NCI-H2196 treated with DMSO at 0.1 percent for 48 hours (cell line): Measurements from ENCODE around the gene KCNJ12.
"Not testable (repeated sequence)": the region's sequence is repeated elsewhere in the genome, so short reads cannot be mapped to it uniquely, and the experiment has no call there.

Experiments
- DNase-seq: peaks from one replicate; lab custom pipeline; 2025; ENCODE audit not compliant: unreplicated experiment; lab: John Stamatoyannopoulos, UW

KCNJ12 gene

GRCh38 chr17:21376081-21376758, at the start of gene KCNJ12:
TSS of gene KCNJ12 (plus strand) at chr17:21376357. CDS start at chr17:21415343, 38,986 bp downstream.
- DNase-seq = no peak

GRCh38 chr17:21327921-21328320, 48.2 kb upstream of the KCNJ12 start:
- not testable (repeated sequence) for DNase-seq

DNA sequence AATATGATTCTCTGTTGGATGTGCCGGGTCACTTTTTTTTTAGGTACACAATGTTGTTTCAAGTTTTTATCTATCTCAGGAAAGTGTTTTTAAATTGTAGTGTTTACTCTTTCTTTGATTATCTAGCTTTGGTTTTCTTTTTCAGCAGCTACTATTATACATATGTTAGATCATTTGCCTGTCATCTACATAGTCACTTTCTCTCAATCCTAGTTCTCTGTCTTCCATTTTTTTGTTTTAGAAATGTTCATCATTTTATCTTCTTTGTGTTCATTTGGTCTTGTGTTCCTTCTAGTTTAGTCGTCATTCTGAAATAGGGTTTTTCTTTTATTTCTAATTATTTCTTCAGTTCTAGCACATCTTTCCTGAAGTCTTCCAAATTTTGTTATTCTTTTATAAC, 47.4 kb upstream of the KCNJ12 start:
- DNase-seq = not testable (repeated sequence)

DNA sequence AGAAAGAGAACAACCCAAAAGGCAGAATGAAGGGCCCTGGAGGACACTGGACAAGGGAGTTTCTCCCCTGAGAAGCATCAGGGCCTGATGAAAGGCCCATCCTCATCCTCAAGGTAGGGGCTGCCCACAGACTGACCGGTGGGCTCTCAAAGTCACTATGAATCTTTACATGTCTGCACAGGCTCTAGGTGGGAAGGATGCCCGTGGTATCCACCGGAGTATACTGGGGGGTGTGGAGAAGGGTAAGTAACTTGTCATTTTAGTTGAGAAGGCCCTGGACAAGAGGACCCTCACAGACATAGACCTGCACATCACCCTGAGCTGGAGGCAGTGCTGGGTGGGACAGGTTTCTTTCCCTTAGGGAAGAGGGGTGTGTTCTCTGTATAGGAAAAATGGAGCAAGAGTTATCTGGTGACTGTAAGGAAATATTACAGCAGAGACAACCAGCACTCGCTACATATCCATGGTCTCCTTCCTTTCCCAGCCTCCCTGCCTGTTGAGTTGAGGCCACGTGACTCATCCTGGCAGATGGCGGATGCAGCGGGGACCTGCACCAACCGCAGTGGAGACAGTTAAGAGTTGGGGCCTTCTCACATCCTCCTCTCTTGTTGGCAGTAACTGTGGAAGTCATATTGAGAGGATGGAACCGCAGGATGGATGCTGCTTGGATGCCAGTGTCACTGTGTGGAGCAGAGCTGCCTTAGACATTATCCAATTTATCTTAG, 45.6 kb upstream of the KCNJ12 start:
- no peak for DNase-seq

GRCh38 chr17:21336541-21337294, 39.4 kb upstream of the KCNJ12 start:
- DNase-seq = not testable (repeated sequence)

DNA sequence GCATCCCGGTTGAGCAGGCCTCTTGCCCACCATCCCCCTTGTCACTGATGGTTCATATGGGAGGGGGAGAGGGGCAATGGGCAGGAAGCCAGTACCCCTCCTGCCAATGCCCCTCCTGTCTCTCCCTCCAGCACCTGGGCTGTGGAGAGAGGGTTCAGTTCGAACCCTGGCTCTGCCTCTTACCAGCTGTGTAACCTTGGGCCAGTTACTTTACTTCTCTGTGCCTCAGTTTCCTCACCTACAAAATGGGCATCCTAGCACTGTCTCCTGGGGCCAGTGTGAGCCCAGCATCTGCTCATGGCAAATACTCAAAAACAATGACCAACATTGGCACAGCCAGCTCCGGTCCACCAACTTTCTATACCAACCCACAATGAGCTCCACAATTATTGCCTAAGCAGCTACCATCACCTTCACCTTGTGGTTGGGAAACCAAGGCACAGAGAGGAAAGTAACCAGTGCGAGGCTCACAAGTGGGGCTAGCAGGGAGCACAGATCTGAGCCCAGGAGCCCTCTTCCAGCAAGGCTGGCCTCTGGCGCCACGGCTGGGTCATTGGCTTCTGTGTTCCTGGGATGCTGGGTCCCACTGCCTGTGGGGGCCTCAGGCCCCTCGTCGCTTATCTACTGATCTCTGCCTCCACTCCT, 38.1 kb upstream of the KCNJ12 start:
- DNase-seq = not testable (repeated sequence)

- DNase-seq = no peak
Observed at GRCh38 chr17:21339011-21339410, 37.1 kb upstream of the KCNJ12 start.

- not testable (repeated sequence) for DNase-seq
Observed at GRCh38 chr17:21339571-21339970, 36.6 kb upstream of the KCNJ12 start.

DNA sequence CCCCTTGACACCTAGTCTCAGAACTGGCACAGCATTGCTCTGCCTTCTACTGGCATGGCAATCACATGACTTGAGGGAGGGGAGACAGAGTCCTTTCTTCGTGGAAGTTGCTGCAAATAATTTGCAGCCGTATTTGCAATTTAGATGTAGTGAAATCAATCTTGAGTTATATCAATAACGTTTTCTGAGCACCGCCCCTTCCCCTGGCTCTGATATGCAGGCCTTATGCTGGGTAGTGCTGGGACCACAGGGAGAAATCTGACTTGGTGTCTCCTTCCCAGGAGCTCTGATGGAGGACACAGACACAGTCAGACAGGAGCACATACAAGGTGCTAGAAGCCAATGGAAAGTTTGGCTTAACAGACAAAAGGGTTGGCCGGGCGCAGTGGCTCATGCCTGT, 35.8 kb upstream of the KCNJ12 start:
- not testable (repeated sequence) for DNase-seq

DNA sequence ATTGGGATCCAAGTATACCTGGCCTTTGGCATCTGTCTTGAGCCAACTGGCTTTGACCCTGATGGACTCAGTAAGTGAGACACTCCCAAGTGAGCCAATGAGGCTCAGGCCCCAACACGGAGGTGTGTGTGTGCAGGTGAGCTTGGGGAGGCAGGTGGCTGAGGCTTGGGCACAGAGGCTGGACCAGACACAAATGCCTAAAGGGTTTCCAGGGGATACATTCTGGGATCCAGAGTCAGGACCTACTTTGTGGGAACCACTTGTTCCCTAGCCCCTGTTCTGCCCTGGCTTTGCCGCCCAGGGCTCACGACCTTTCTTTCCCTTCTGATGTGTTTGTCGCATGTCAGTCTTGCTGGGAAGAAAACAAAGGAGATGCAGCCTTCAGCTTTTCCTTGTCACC, 34.9 kb upstream of the KCNJ12 start:
- DNase-seq = not testable (repeated sequence)

GRCh38 chr17:21341925-21342540, 34.1 kb upstream of the KCNJ12 start:
- DNase-seq = not testable (repeated sequence)

- not testable (repeated sequence) for DNase-seq
Observed at GRCh38 chr17:21343061-21343949, 32.9 kb upstream of the KCNJ12 start.

- not testable (repeated sequence) for DNase-seq
Observed at GRCh38 chr17:21344801-21345200, 31.4 kb upstream of the KCNJ12 start.

DNA sequence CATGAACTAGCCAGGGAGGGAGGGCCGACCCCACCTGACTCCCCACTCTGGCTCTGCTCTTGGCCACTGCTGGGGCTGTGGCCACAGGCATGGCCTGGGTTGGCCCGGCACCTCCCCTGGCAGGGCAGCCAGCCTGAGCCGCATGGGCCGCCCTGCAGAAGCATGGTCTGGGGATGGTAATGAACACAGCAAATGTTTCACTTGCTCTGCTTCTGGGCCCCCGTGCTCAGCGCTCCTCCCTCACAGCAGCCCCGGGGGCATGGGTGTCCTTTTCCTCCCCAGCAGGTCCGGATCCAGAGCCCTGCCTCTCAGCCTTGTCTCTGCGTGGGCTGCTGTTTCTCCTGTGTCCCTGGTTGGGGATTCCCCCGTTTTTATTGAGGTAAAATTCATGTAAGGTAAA, 30.9 kb upstream of the KCNJ12 start:
- no peak for DNase-seq

GRCh38 chr17:21346107-21346506, 30.1 kb upstream of the KCNJ12 start:
- not testable (repeated sequence) for DNase-seq

GRCh38 chr17:21346651-21347250, 29.4 kb upstream of the KCNJ12 start:
- not testable (repeated sequence) for DNase-seq

DNA sequence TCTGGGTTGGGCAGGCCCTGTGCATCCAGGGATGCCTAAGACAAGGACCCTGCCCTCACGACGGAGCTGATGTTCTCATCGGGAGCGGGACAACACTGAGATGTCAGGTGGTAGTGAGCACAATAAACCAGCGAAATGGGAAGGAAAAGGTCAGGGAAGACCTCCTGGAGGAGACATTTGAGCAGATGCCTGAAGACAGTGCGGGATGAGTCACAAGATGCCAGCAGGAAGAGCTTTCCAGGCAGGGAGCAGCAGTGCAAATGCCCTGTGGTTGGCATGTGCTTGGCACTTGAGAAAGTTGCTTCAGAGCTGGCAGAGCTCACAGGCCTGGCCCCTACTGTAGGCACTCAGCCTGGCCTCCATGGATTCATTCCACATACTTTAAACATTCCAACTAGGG, 28.5 kb upstream of the KCNJ12 start:
- not testable (repeated sequence) for DNase-seq

- DNase-seq = not testable (repeated sequence)
Observed at GRCh38 chr17:21348081-21348925, 27.9 kb upstream of the KCNJ12 start.

DNA sequence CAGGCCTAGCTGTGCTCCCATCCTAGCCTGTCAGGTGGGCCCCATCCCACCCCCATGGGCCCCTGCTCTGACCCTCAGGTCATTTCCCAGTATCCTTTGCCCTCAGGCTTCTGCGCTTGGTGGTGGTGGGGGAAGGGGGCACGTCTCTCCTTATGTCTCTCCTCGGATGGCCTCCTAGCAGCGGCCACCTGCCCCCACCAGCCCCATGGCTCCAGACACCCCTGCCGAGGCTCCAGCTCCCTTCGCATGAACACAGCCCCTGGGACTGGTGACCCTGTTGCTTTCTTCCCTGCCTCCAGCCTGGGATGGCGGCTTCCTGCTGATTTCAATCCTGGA, 27.3 kb upstream of the KCNJ12 start:
- not testable (repeated sequence) for DNase-seq
